Measurements from ENCODE around the gene FAM222B.

DNA sequence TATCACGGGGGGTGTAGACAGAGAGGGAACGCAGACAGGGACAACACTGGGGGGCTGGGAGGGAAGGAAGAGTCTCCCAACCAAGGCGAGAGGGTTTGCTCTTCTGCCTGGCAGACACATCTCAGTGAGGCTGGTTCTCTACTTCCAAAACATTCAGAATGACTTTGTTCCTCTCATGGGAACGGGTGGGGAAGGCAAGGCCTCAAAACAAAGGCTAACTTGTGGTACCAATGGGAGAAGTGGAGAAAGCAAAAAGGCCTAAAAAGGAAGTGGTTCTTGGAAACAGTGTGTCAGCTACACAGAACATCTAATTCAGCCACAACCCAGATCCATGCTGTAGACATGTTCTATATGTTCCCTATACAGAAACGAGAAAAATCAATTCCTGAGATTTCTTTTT, 47.4 kb upstream of the FAM222B start:
- TF ChIP-seq, protein P1, sequence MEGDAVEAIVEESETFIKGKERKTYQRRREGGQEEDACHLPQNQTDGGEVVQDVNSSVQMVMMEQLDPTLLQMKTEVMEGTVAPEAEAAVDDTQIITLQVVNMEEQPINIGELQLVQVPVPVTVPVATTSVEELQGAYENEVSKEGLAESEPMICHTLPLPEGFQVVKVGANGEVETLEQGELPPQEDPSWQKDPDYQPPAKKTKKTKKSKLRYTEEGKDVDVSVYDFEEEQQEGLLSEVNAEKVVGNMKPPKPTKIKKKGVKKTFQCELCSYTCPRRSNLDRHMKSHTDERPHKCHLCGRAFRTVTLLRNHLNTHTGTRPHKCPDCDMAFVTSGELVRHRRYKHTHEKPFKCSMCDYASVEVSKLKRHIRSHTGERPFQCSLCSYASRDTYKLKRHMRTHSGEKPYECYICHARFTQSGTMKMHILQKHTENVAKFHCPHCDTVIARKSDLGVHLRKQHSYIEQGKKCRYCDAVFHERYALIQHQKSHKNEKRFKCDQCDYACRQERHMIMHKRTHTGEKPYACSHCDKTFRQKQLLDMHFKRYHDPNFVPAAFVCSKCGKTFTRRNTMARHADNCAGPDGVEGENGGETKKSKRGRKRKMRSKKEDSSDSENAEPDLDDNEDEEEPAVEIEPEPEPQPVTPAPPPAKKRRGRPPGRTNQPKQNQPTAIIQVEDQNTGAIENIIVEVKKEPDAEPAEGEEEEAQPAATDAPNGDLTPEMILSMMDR (IDR thresholded peaks at IDR 0.05): no peak
- TF ChIP-seq POLR2A (IDR thresholded peaks at IDR 0.05): no peak
- TF ChIP-seq POLR2AphosphoS5 (IDR thresholded peaks at IDR 0.05): no peak
